ENCODE measurements around the gene ZNF565. TPM values are rescaled to one million over a fixed set of nuclear protein-coding genes. Genes with fewer than 3 reads are reported as not detected.
A peak's percentile ranks its signal among the peaks of the same experiment; 100 is the strongest.

Gene ZNF565
- total RNA-seq, 1 donor from 2014 or later: 5.6 TPM

- H3K9me3 Mint-ChIP-seq (ENCODE audit: unreplicated experiment): peaks cover 16% of the 10 kb centered on the region
- H3K36me3 Mint-ChIP-seq (ENCODE audit: unreplicated experiment): peaks cover 16% of the 10 kb centered on the region
- H3K27me3 Mint-ChIP-seq (ENCODE audit: unreplicated experiment): peaks cover 3% of the 10 kb centered on the region
- no peaks in the 10 kb centered on the region for H3K4me1 Mint-ChIP-seq (ENCODE audit: low read depth, unreplicated experiment)
- H3K4me3 Mint-ChIP-seq (ENCODE audit: unreplicated experiment): peak overlapping the region; percentile 46
- no peak overlapping the region for H3K27ac Mint-ChIP-seq (ENCODE audit: unreplicated experiment)
- DNase-seq: no peak
- no peak for TF ChIP-seq CTCF (IDR thresholded peaks at IDR 0.05; ENCODE audit: partially characterized antibody, unreplicated experiment)
Measured at GRCh38 chr19:36256853-36257519, 42.5 kb upstream of the ZNF565 start.

- Mint-ChIP-seq H3K4me3 (ENCODE audit: unreplicated experiment) (peak overlapping the region; percentile 5), H3K36me3 (ENCODE audit: unreplicated experiment) (peaks cover 16% of the 10 kb centered on the region), H3K4me1 (ENCODE audit: low read depth, unreplicated experiment) (no peaks in the 10 kb centered on the region), H3K27ac (ENCODE audit: unreplicated experiment) (peak overlapping the region; percentile 22), H3K9me3 (ENCODE audit: unreplicated experiment) (peaks cover 16% of the 10 kb centered on the region), H3K27me3 (ENCODE audit: unreplicated experiment) (peaks cover 3% of the 10 kb centered on the region)
- TF ChIP-seq CTCF (IDR thresholded peaks at IDR 0.05; ENCODE audit: partially characterized antibody, unreplicated experiment): no peak
- no peak for DNase-seq
Measured at GRCh38 chr19:36256064-36256463, 41.6 kb upstream of the ZNF565 start.

GRCh38 chr19:36255316-36255715 lies 40.9 kb upstream of the ZNF565 start:
- no peak for DNase-seq
- H3K27me3 Mint-ChIP-seq (ENCODE audit: unreplicated experiment): peaks cover 3% of the 10 kb centered on the region
- peak overlapping the region; percentile 22 for H3K27ac Mint-ChIP-seq (ENCODE audit: unreplicated experiment)
- no peak for TF ChIP-seq CTCF (IDR thresholded peaks at IDR 0.05; ENCODE audit: partially characterized antibody, unreplicated experiment)
- peaks cover 16% of the 10 kb centered on the region for H3K36me3 Mint-ChIP-seq (ENCODE audit: unreplicated experiment)
- peaks cover 16% of the 10 kb centered on the region for H3K9me3 Mint-ChIP-seq (ENCODE audit: unreplicated experiment)
- no peaks in the 10 kb centered on the region for H3K4me1 Mint-ChIP-seq (ENCODE audit: low read depth, unreplicated experiment)
- no peak overlapping the region for H3K4me3 Mint-ChIP-seq (ENCODE audit: unreplicated experiment)

GRCh38 chr19:36254848-36255247 lies 40.4 kb upstream of the ZNF565 start:
- Mint-ChIP-seq H3K27ac (ENCODE audit: unreplicated experiment) (no peak overlapping the region), H3K4me1 (ENCODE audit: low read depth, unreplicated experiment) (no peaks in the 10 kb centered on the region), H3K36me3 (ENCODE audit: unreplicated experiment) (peaks cover 16% of the 10 kb centered on the region), H3K9me3 (ENCODE audit: unreplicated experiment) (peaks cover 18% of the 10 kb centered on the region), H3K4me3 (ENCODE audit: unreplicated experiment) (no peak overlapping the region), H3K27me3 (ENCODE audit: unreplicated experiment) (peaks cover 3% of the 10 kb centered on the region)
- DNase-seq: no peak
- no peak for TF ChIP-seq CTCF (IDR thresholded peaks at IDR 0.05; ENCODE audit: partially characterized antibody, unreplicated experiment)

- H3K36me3 Mint-ChIP-seq (ENCODE audit: unreplicated experiment): peaks cover 11% of the 10 kb centered on the region
- H3K27me3 Mint-ChIP-seq (ENCODE audit: unreplicated experiment): peaks cover 6% of the 10 kb centered on the region
- H3K9me3 Mint-ChIP-seq (ENCODE audit: unreplicated experiment): peaks cover 15% of the 10 kb centered on the region
- no peak for DNase-seq
- H3K4me3 Mint-ChIP-seq (ENCODE audit: unreplicated experiment): no peak overlapping the region
- no peak overlapping the region for H3K27ac Mint-ChIP-seq (ENCODE audit: unreplicated experiment)
- peaks cover 10% of the 10 kb centered on the region for H3K4me1 Mint-ChIP-seq (ENCODE audit: low read depth, unreplicated experiment)
- no peak for TF ChIP-seq CTCF (IDR thresholded peaks at IDR 0.05; ENCODE audit: partially characterized antibody, unreplicated experiment)
Measured at GRCh38 chr19:36252047-36252446, 37.6 kb upstream of the ZNF565 start.

Data from glutamatergic neuron (in vitro differentiated cells).